GM23338 (cell line): ENCODE results near the gene ANKRD11. TPM values are rescaled to one million over a fixed set of nuclear protein-coding genes. Genes with fewer than 3 reads are reported as not detected.
"Not testable (repeated sequence)": the region's sequence is repeated elsewhere in the genome, so short reads cannot be mapped to it uniquely, and the experiment has no call there.

Experiments
- ATAC-seq: fragments of 200-7000 bp; cut with Tn5 transposase; 3 replicates; pipeline ENCODE4 v1.9.1; 2020
- DNase-seq: peaks from one replicate; pipeline ENCODE4 v3.0.0-alpha.2; 2015; ENCODE audit warnings: low spot score
- H2AFZ ChIP-seq: fragments of 200-600 bp; sonication (generic); 2 replicates; pipeline ENCODE4 v1.8.0; 2016; ENCODE audit warnings: antibody characterized with exemption, mild to moderate bottlenecking, moderate library complexity
- H3F3A ChIP-seq: fragments of 200-600 bp; sonication (generic); replicated peaks from 2 replicates; pipeline ENCODE4 v1.8.0; 2017; ENCODE audit warnings: antibody characterized with exemption, mixed run types, low read depth
- H3K27ac ChIP-seq: fragments of 200-600 bp; sonication (generic); 2 replicates; pipeline ENCODE4 v1.6.1; 2016; ENCODE audit warnings: low read depth
- H3K27me3 ChIP-seq: fragments of 200-600 bp; sonication (generic); 2 replicates; pipeline ENCODE4 v1.8.0; 2016; ENCODE audit warnings: mild to moderate bottlenecking, mixed run types, moderate library complexity; ENCODE audit not compliant: insufficient read depth
- H3K36me3 ChIP-seq: fragments of 200-600 bp; sonication (generic); 2 replicates; pipeline ENCODE4 v1.8.0; 2016; ENCODE audit warnings: mild to moderate bottlenecking; ENCODE audit not compliant: insufficient read depth
- H3K4me1 ChIP-seq: fragments of 200-600 bp; sonication (generic); 2 replicates; pipeline ENCODE4 v1.8.0; 2016; ENCODE audit warnings: mild to moderate bottlenecking, moderate library complexity; ENCODE audit not compliant: insufficient read depth
- H3K4me2 ChIP-seq: fragments of 200-600 bp; sonication (generic); 2 replicates; pipeline ENCODE4 v1.7.1; 2017; ENCODE audit warnings: mixed run types
- H3K4me3 ChIP-seq: fragments of 200-600 bp; sonication (generic); 2 replicates; pipeline ENCODE4 v1.6.1; 2016; ENCODE audit warnings: mixed run types
- H3K79me2 ChIP-seq: fragments of 200-600 bp; sonication (generic); replicated peaks from 2 replicates; pipeline ENCODE4 v1.8.0; 2017; ENCODE audit warnings: mild to moderate bottlenecking; ENCODE audit not compliant: insufficient read depth
- H3K9me2 ChIP-seq: fragments of 200-600 bp; sonication (generic); 2 replicates; pipeline ENCODE4 v1.8.0; 2017; ENCODE audit not compliant: insufficient read depth
- H4K20me1 ChIP-seq: fragments of 200-600 bp; sonication (generic); replicated peaks from 2 replicates; pipeline ENCODE4 v1.8.0; 2017; ENCODE audit warnings: mild to moderate bottlenecking; ENCODE audit not compliant: insufficient read depth
- H3K27ac Mint-ChIP-seq: 2 replicates; pipeline ENCODE4 v1.8.0; 2020; ENCODE audit warnings: inconsistent platforms, mild to moderate bottlenecking, moderate library complexity, mixed read lengths
- H3K27me3 Mint-ChIP-seq: 3 replicates; pipeline ENCODE4 v1.8.0; 2022; ENCODE audit warnings: low read depth, mild to moderate bottlenecking, moderate library complexity, mixed read lengths, inconsistent platforms; ENCODE audit not compliant: insufficient read depth, poor library complexity
- H3K36me3 Mint-ChIP-seq: 3 replicates; pipeline ENCODE4 v1.8.0; 2021; ENCODE audit warnings: low read depth, mild to moderate bottlenecking, inconsistent platforms, moderate library complexity, mixed read lengths
- H3K4me1 Mint-ChIP-seq: 3 replicates; pipeline ENCODE4 v1.8.0; 2020; ENCODE audit warnings: mild to moderate bottlenecking, inconsistent platforms, mixed read lengths
- H3K4me3 Mint-ChIP-seq: 3 replicates; pipeline ENCODE4 v1.8.0; 2021; ENCODE audit warnings: moderate library complexity, mild to moderate bottlenecking, inconsistent platforms, mixed read lengths
- H3K9me3 Mint-ChIP-seq: 3 replicates; pipeline ENCODE4 v1.8.0; 2020; ENCODE audit warnings: moderate library complexity, mild to moderate bottlenecking, inconsistent platforms, mixed read lengths
- CREB1 ChIP-seq: fragments of 250-450 bp; sonication (Bioruptor Pico); IDR thresholded peaks from 2 replicates; pipeline ENCODE4 v1.5.0; 2020; ENCODE audit warnings: low read depth, mild to moderate bottlenecking, moderate library complexity
- EZH2phosphoT487 ChIP-seq: fragments of 200-600 bp; sonication (generic); IDR thresholded peaks from one replicate; pipeline ENCODE4 v1.8.1; 2018; ENCODE audit warnings: antibody characterized with exemption; ENCODE audit not compliant: unreplicated experiment
- NANOG ChIP-seq: IDR thresholded peaks from 2 replicates; pipeline ENCODE4 v1.6.1; 2016; ENCODE audit warnings: antibody characterized with exemption, borderline replicate concordance
- POLR2AphosphoS5 ChIP-seq: IDR thresholded peaks from 2 replicates; pipeline ENCODE4 v1.6.1; 2016; ENCODE audit warnings: antibody characterized with exemption, low read depth
- ZNF114 ChIP-seq: fragments of 250-450 bp; sonication (Bioruptor Pico); IDR thresholded peaks from 2 replicates; pipeline ENCODE4 v1.5.0; 2020; ENCODE audit warnings: mild to moderate bottlenecking, moderate library complexity
- polyA plus RNA-seq: library from polyadenylated mRNA; unstranded; fragments of >200 nt; fragmentation: Nextera tagmentation; extraction: Ambion mirVana; gene quantifications from 2 replicates; pipeline ENCODE4 v1.2.1, GENCODE V29; 2016
- total RNA-seq: library from RNA; depleted of rRNA; stranded (reverse); fragments of >200 nt; shearing (Covaris generic); gene quantifications from 2 replicates; pipeline ENCODE4 v1.2.3, GENCODE V29; 2014
- TF ChIP-seq, protein P1 (sequence below): fragments of 250-450 bp; sonication (Bioruptor Pico); IDR thresholded peaks from 2 replicates; pipeline ENCODE4 v1.5.0; 2020; ENCODE audit warnings: mild to moderate bottlenecking, moderate library complexity

Gene ANKRD11
- total and polyA plus RNA-seq, 2 experiments from 2014 or later = 130 to 159 TPM

DNA sequence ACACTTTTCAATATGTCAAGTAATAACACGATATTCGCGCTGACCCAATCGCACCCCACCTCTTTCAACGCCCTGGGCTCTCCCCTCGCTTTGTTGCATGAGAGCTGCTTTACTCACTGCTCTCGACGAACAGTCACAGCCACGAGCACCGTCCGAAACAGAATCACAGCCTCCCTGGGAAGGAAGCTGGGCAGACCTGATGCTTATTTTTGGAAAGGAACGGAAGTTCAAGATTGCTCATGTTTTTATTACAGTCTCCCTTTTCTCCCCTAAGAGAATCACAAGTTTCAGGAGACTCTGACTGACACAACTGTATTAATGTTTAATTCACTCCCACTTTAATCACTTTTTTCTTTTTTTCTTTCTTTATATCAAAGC is 67.8 kb downstream of the ANKRD11 start (continued):
- TF ChIP-seq, protein P1, sequence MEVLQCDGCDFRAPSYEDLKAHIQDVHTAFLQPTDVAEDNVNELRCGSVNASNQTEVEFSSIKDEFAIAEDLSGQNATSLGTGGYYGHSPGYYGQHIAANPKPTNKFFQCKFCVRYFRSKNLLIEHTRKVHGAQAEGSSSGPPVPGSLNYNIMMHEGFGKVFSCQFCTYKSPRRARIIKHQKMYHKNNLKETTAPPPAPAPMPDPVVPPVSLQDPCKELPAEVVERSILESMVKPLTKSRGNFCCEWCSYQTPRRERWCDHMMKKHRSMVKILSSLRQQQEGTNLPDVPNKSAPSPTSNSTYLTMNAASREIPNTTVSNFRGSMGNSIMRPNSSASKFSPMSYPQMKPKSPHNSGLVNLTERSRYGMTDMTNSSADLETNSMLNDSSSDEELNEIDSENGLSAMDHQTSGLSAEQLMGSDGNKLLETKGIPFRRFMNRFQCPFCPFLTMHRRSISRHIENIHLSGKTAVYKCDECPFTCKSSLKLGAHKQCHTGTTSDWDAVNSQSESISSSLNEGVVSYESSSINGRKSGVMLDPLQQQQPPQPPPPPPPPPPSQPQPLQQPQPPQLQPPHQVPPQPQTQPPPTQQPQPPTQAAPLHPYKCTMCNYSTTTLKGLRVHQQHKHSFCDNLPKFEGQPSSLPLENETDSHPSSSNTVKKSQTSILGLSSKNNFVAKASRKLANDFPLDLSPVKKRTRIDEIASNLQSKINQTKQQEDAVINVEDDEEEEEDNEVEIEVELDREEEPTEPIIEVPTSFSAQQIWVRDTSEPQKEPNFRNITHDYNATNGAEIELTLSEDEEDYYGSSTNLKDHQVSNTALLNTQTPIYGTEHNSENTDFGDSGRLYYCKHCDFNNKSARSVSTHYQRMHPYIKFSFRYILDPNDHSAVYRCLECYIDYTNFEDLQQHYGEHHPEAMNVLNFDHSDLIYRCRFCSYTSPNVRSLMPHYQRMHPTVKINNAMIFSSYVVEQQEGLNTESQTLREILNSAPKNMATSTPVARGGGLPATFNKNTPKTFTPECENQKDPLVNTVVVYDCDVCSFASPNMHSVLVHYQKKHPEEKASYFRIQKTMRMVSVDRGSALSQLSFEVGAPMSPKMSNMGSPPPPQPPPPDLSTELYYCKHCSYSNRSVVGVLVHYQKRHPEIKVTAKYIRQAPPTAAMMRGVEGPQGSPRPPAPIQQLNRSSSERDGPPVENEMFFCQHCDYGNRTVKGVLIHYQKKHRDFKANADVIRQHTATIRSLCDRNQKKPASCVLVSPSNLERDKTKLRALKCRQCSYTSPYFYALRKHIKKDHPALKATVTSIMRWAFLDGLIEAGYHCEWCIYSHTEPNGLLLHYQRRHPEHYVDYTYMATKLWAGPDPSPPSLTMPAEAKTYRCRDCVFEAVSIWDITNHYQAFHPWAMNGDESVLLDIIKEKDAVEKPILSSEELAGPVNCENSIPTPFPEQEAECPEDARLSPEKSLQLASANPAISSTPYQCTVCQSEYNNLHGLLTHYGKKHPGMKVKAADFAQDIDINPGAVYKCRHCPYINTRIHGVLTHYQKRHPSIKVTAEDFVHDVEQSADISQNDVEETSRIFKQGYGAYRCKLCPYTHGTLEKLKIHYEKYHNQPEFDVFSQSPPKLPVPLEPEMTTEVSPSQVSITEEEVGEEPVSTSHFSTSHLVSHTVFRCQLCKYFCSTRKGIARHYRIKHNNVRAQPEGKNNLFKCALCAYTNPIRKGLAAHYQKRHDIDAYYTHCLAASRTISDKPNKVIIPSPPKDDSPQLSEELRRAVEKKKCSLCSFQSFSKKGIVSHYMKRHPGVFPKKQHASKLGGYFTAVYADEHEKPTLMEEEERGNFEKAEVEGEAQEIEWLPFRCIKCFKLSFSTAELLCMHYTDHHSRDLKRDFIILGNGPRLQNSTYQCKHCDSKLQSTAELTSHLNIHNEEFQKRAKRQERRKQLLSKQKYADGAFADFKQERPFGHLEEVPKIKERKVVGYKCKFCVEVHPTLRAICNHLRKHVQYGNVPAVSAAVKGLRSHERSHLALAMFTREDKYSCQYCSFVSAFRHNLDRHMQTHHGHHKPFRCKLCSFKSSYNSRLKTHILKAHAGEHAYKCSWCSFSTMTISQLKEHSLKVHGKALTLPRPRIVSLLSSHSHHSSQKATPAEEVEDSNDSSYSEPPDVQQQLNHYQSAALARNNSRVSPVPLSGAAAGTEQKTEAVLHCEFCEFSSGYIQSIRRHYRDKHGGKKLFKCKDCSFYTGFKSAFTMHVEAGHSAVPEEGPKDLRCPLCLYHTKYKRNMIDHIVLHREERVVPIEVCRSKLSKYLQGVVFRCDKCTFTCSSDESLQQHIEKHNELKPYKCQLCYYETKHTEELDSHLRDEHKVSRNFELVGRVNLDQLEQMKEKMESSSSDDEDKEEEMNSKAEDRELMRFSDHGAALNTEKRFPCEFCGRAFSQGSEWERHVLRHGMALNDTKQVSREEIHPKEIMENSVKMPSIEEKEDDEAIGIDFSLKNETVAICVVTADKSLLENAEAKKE = no peak
- no peak for TF ChIP-seq POLR2AphosphoS5
- no peak for TF ChIP-seq ZNF114 (CRISPR knock-in tag)

GRCh38 chr16:89421300-89421699 is 69.1 kb downstream of the ANKRD11 start:
- H3K4me2 ChIP-seq, H3K27ac ChIP-seq, H3F3A ChIP-seq, H3K27me3 Mint-ChIP-seq, H2AFZ ChIP-seq, H3K27ac Mint-ChIP-seq, H3K9me2 ChIP-seq, ATAC-seq, H3K36me3 ChIP-seq, DNase-seq, H3K4me3 Mint-ChIP-seq, H3K9me3 Mint-ChIP-seq, H3K4me3 ChIP-seq, H3K27me3 ChIP-seq: not testable (repeated sequence)
- Histone ChIP-seq H4K20me1 (peaks cover 88% of the 10 kb centered on the region), H3K79me2 (peaks cover 93% of the 10 kb centered on the region), H3K4me1 (peaks cover 41% of the 10 kb centered on the region)
- peaks cover 60% of the 10 kb centered on the region for H3K4me1 Mint-ChIP-seq
- H3K36me3 Mint-ChIP-seq = peaks cover 30% of the 10 kb centered on the region

- Histone ChIP-seq H3K4me2 (no peak overlapping the region), H3F3A (peaks cover 6% of the 10 kb centered on the region), H3K79me2 (peaks cover 93% of the 10 kb centered on the region), H3K27ac (peak overlapping the region; percentile 55; the same call in 1 of the 2 replicates), H3K9me2 (no peaks in the 10 kb centered on the region), H3K36me3 (no peaks in the 10 kb centered on the region), H3K4me3 (no peak overlapping the region), H4K20me1 (peaks cover 85% of the 10 kb centered on the region), H3K27me3 (no peaks in the 10 kb centered on the region), H3K4me1 (peaks cover 34% of the 10 kb centered on the region), H2AFZ (no peak overlapping the region)
- Mint-ChIP-seq H3K4me3 (no peak overlapping the region; the same call in 2 of the 3 replicates), H3K4me1 (peaks cover 53% of the 10 kb centered on the region), H3K9me3 (no peaks in the 10 kb centered on the region), H3K36me3 (peaks cover 35% of the 10 kb centered on the region), H3K27me3 (peaks cover 13% of the 10 kb centered on the region), H3K27ac (no peak overlapping the region; the same call in 1 of the 2 replicates)
- ATAC-seq (no peak), DNase-seq (no peak)
- TF ChIP-seq EZH2phosphoT487 = no peak
- no peak for TF ChIP-seq NANOG
- no peak for TF ChIP-seq CREB1
- 0 out of 2 replicates have a peak, but pooled peaks have one; percentile 22 for TF ChIP-seq POLR2AphosphoS5
Measured at GRCh38 chr16:89420204-89420603, 70.2 kb downstream of the ANKRD11 start.
